OCI-LY7 (cell line): ENCODE results near the gene DAP.

Experiments used
- EZH2phosphoT487 ChIP-seq: fragments of 200-600 bp; sonication (generic); IDR thresholded peaks from 2 replicates; pipeline ENCODE4 v1.6.1; 2018; ENCODE audit warnings: low read depth, borderline replicate concordance, mild to moderate bottlenecking, mixed run types, antibody characterized with exemption, low read length, moderate library complexity, mixed read lengths
- TF ChIP-seq, protein P1 (sequence below): fragments of 200-600 bp; sonication (generic); conservative IDR thresholded peaks from 2 replicates; pipeline ENCODE4 v1.5.1; 2014; ENCODE audit warnings: mild to moderate bottlenecking, antibody characterized with exemption, low read length, moderate library complexity, mixed read lengths

DNA sequence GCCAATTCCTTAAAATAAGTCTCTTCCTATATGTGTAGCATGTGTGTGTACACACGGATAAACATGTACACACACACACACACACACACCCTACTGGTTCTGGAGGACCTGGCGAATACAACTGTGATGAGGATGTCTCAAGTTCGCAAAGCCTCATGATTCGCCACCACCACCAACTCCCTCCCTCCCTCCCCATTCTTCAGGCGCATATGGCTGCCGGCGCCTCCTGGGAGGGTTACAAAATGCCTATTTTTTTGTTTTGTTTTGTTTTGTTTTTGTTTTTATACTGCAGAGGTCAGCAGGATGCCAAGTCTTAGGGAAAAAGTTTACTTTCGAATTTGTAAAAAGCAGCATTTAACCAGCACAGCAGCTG is 88.0 kb downstream of the DAP start:
- TF ChIP-seq, protein P1, sequence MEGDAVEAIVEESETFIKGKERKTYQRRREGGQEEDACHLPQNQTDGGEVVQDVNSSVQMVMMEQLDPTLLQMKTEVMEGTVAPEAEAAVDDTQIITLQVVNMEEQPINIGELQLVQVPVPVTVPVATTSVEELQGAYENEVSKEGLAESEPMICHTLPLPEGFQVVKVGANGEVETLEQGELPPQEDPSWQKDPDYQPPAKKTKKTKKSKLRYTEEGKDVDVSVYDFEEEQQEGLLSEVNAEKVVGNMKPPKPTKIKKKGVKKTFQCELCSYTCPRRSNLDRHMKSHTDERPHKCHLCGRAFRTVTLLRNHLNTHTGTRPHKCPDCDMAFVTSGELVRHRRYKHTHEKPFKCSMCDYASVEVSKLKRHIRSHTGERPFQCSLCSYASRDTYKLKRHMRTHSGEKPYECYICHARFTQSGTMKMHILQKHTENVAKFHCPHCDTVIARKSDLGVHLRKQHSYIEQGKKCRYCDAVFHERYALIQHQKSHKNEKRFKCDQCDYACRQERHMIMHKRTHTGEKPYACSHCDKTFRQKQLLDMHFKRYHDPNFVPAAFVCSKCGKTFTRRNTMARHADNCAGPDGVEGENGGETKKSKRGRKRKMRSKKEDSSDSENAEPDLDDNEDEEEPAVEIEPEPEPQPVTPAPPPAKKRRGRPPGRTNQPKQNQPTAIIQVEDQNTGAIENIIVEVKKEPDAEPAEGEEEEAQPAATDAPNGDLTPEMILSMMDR = no peak
- TF ChIP-seq EZH2phosphoT487 = no peak
